Measurements from ENCODE around the gene KCNH5. TPM values are rescaled to one million over a fixed set of nuclear protein-coding genes. Genes with fewer than 3 reads are reported as not detected.

Gene KCNH5
- total and polyA plus RNA-seq, 2 donors (not counting 1 experiment from before 2014, with no cell fraction given), result 0.03 to 0.83 TPM

DNA sequence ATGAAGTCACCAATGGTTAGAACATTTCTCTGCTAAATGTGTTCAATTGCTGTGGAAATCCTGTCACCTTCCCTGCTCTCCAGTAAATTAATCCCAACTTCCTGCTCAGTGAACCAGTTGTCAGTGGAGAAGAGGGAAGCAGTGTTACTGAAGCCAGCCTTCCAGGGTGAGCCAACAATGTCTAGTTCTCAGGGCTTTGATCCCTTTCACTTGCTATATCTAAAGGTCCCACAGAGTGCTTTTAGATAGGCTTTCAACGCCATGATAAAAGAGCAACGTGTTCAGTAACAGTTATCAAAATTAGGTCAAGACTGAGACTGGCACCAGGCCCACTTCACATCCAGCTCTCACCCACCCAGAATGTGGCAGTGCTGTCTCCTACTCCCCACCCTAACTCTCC lies 139.7 kb downstream of the KCNH5 start:
- Histone ChIP-seq H4K20me1 (ENCODE audit: control insufficient read depth, extremely low read depth, insufficient read depth, low read length) (no peaks in the 10 kb centered on the region), H3K4me1 (ENCODE audit: control insufficient read depth, extremely low read depth, insufficient read depth, low read length) (no peaks in the 10 kb centered on the region), H3K79me2 (ENCODE audit: control insufficient read depth, insufficient read depth, low read length) (no peaks in the 10 kb centered on the region)

DNA sequence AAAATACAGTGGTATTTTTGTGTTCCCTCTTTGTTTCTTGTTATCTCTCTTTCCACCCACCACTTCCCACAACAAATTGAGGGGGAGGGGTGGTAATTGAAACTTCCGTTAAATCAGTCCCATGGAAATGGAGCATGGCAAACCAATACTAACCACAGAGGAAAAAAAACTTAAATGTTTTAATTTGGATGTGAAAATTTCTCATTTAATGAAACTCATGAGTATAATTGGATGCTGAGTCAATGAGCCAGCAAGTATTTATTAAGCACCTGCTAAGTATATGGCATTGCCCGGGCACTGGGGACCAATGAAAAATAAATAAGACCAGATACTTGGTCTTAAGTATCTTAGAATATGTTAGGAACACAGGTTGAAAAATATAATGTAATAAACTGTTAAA lies 147.5 kb downstream of the KCNH5 start:
- Histone ChIP-seq H3K4me2 (ENCODE audit: extremely low read depth, insufficient read depth, low read length) (no peak overlapping the region), H3K27me3 (ENCODE audit: control insufficient read depth, insufficient read depth, low read length) (no peaks in the 10 kb centered on the region), H3K27ac (ENCODE audit: insufficient read depth, low read length) (no peak overlapping the region), H3K4me3 (replicated peaks in 1 of 4; ENCODE audit: control extremely low read depth in 1 of 4, insufficient read depth in 1 of 4, low read depth in 3 of 4, low read length in 4 of 4) (no peak overlapping the region), H4K20me1 (ENCODE audit: control insufficient read depth, extremely low read depth, insufficient read depth, low read length) (no peaks in the 10 kb centered on the region), H3K9ac (ENCODE audit: insufficient read depth, low read length) (no peak overlapping the region), H3K9me3 (ENCODE audit: control insufficient read depth, insufficient read depth, low read depth, low read length) (no peaks in the 10 kb centered on the region), H3K36me3 (ENCODE audit: control insufficient read depth, insufficient read depth, low read length) (no peaks in the 10 kb centered on the region), H2AFZ (ENCODE audit: low read length) (no peak overlapping the region), H3K4me1 (ENCODE audit: control insufficient read depth, extremely low read depth, insufficient read depth, low read length) (no peaks in the 10 kb centered on the region), H3K79me2 (ENCODE audit: control insufficient read depth, insufficient read depth, low read length) (no peaks in the 10 kb centered on the region)
- no peak for DNase-seq (ENCODE audit: low read depth in 2 of 2)
- TF ChIP-seq, protein P1, sequence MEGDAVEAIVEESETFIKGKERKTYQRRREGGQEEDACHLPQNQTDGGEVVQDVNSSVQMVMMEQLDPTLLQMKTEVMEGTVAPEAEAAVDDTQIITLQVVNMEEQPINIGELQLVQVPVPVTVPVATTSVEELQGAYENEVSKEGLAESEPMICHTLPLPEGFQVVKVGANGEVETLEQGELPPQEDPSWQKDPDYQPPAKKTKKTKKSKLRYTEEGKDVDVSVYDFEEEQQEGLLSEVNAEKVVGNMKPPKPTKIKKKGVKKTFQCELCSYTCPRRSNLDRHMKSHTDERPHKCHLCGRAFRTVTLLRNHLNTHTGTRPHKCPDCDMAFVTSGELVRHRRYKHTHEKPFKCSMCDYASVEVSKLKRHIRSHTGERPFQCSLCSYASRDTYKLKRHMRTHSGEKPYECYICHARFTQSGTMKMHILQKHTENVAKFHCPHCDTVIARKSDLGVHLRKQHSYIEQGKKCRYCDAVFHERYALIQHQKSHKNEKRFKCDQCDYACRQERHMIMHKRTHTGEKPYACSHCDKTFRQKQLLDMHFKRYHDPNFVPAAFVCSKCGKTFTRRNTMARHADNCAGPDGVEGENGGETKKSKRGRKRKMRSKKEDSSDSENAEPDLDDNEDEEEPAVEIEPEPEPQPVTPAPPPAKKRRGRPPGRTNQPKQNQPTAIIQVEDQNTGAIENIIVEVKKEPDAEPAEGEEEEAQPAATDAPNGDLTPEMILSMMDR (conservative IDR thresholded peaks at IDR 0.05 in 1 of 2, IDR thresholded peaks at IDR 0.05 in 1 of 2; ENCODE audit: low read depth in 1 of 2, low read length in 2 of 2), result no peak
- TF ChIP-seq EZH2 (IDR thresholded peaks at IDR 0.05; ENCODE audit: low read length, missing control alignments), result no peak

More for the DNA sequence above, 139.7 kb downstream of the KCNH5 start:
- Histone ChIP-seq H3K27ac (ENCODE audit: insufficient read depth, low read length) (no peak overlapping the region), H3K36me3 (ENCODE audit: control insufficient read depth, insufficient read depth, low read length) (no peaks in the 10 kb centered on the region), H2AFZ (ENCODE audit: low read length) (no peak overlapping the region), H3K27me3 (ENCODE audit: control insufficient read depth, insufficient read depth, low read length) (no peaks in the 10 kb centered on the region), H3K9me3 (ENCODE audit: control insufficient read depth, insufficient read depth, low read depth, low read length) (no peaks in the 10 kb centered on the region), H3K4me2 (ENCODE audit: extremely low read depth, insufficient read depth, low read length) (no peak overlapping the region), H3K4me3 (replicated peaks in 1 of 4; ENCODE audit: control extremely low read depth in 1 of 4, insufficient read depth in 1 of 4, low read depth in 3 of 4, low read length in 4 of 4) (no peak overlapping the region), H3K9ac (ENCODE audit: insufficient read depth, low read length) (no peak overlapping the region)
- DNase-seq (ENCODE audit: low read depth in 2 of 2), result no peak
- TF ChIP-seq, protein P1 (conservative IDR thresholded peaks at IDR 0.05 in 1 of 2, IDR thresholded peaks at IDR 0.05 in 1 of 2; ENCODE audit: low read depth in 1 of 2, low read length in 2 of 2), result no peak
- TF ChIP-seq EZH2 (IDR thresholded peaks at IDR 0.05; ENCODE audit: low read length, missing control alignments), result no peak

DNA sequence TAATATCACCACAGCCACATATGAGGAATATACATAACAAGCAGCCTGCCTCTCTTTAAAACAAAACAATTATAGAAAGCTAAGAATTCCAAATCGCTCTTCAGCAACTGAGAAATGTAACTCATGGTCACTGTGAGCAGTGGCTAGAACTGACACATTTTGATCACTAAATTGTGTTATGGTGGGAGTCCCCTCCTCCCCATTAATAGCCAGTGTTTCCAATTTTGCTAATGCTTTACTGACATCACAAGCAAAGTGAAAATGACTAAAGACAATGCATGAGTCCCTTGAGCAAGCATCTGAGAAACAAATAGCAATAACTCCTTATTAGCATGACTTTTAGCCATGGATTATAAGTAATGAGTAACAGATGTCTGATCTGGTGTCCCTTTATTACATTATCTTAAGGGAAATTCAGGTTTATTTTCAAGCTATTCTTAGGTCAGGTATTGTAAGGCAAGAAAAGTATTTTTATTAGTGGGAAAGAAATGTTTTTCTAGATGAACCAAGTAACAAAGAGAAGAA lies 148.3 kb downstream of the KCNH5 start:
- no peak overlapping the region for H3K4me3 ChIP-seq (replicated peaks in 1 of 4; ENCODE audit: control extremely low read depth in 1 of 4, insufficient read depth in 1 of 4, low read depth in 3 of 4, low read length in 4 of 4)
- no peaks in the 10 kb centered on the region for H3K79me2 ChIP-seq (ENCODE audit: control insufficient read depth, insufficient read depth, low read length)
- H3K9me3 ChIP-seq (ENCODE audit: control insufficient read depth, insufficient read depth, low read depth, low read length), result no peaks in the 10 kb centered on the region
- no peaks in the 10 kb centered on the region for H4K20me1 ChIP-seq (ENCODE audit: control insufficient read depth, extremely low read depth, insufficient read depth, low read length)
- H3K36me3 ChIP-seq (ENCODE audit: control insufficient read depth, insufficient read depth, low read length), result no peaks in the 10 kb centered on the region
- no peaks in the 10 kb centered on the region for H3K4me1 ChIP-seq (ENCODE audit: control insufficient read depth, extremely low read depth, insufficient read depth, low read length)
- no peak overlapping the region for H2AFZ ChIP-seq (ENCODE audit: low read length)
- H3K4me2 ChIP-seq (ENCODE audit: extremely low read depth, insufficient read depth, low read length), result no peak overlapping the region
- no peak for TF ChIP-seq EZH2 (IDR thresholded peaks at IDR 0.05; ENCODE audit: low read length, missing control alignments)
- TF ChIP-seq, protein P1 (conservative IDR thresholded peaks at IDR 0.05 in 1 of 2, IDR thresholded peaks at IDR 0.05 in 1 of 2; ENCODE audit: low read depth in 1 of 2, low read length in 2 of 2), result no peak
- H3K27me3 ChIP-seq (ENCODE audit: control insufficient read depth, insufficient read depth, low read length), result no peaks in the 10 kb centered on the region
- DNase-seq (ENCODE audit: low read depth in 2 of 2), result no peak
- H3K9ac ChIP-seq (ENCODE audit: insufficient read depth, low read length), result no peak overlapping the region
- H3K27ac ChIP-seq (ENCODE audit: insufficient read depth, low read length), result no peak overlapping the region

Measured in fibroblast of lung (primary cell).